Activated T-helper 1 cell treated with anti-CD3 and anti-CD28 coated beads, Interleukin-2, amount 50 U/mL, for 16 hours (primary cell): ENCODE results near the gene NCOA3.
"Not testable (repeated sequence)": the region's sequence is repeated elsewhere in the genome, so short reads cannot be mapped to it uniquely, and the experiment has no call there.

ENCODE experiments used
- DNase-seq, 2 donors: peaks; one replicate each; pipeline ENCODE4 v3.0.0-alpha.2; 2020; ENCODE audit warnings: low read depth in 1 of 2, low spot score in 1 of 2

The NCOA3 gene

DNA sequence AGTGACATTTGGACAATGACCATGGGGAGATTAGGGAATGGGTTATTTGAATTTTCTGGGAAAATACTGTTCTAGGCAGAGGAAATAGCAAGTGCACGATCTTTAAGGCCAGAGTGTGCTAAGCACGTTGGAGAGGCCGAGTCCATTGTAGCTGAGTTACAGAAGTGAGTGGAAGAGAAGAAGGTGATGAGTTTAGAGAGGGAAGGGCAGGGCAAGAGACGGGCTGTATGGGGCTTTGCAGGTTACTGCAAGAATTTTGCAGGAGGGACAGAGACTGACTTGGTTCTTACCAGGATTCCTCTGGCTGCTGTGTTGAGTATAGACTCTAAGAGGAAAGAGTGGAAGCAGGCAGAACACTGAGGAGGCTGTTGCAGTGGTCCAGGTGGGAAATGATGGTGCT is 1.1 kb upstream of the NCOA3 start:
- no peak for DNase-seq

DNA sequence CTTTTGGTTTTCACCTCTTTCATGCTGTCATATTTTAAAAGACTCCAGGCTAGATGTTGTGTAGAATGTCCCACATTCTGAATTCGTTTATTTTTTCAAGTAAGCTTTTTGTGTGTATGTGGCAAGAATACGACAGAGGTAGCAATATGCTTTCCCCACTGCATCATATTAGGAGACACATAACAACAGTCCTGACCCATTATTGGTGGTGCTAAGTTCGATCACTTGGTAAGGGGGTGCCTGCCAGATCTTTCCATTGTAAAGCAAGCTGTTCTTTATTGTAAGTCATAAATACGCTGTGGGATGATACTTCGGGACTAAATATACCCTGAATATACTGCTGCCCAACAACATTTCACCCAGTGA is 588 bp upstream of the NCOA3 start:
- no peak for DNase-seq

DNA sequence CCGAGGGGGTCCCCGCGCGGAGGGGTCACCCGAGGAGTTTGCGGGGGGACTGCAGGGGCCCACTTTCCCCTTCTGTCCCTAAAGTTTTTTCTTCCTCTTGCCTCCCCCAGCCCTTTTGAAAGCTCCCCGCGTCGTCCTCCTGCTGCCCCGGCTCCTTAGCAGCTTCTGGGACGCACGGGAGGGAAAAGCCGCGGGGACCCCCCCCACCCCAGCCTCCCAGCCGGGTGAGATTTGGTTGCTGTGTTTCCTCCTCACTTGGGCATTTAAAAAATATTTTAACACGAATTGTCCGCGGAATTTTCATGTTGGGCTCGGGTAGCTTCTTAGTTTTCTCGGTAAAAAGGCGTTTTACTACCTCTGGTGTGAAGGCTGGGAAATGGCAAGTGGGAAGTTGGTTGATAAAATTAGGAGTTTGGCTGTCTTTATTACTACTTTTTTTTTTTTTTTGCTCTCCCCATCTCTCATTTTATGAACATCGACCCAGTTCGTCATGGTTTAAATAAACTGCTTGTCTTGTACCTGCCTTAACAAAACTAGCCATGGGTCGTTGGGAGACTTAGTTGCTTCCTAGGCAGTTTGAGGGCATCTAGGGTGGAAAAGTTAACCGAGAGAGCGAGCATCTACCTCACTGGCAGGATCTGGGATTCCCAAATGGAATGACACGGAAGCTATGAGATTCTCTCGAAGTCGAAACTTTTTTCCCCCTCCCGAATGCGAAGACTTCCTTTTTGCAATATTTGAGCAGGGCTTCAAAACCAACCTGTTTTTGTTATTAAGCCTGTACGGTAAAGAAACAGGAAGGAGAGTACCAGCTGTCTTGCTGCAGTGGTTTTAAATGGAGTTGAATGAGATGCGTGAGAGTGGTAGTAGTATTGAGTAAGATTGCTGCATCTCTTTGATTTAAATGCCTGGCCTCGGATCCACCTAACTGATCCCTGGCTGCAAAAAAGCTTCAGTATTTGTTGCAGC is 868 bp downstream of the NCOA3 start:
- DNase-seq, result no peak

- DNase-seq, result no peak
Measured at GRCh38 chr20:47503685-47504084, 2.0 kb downstream of the NCOA3 start.

DNA sequence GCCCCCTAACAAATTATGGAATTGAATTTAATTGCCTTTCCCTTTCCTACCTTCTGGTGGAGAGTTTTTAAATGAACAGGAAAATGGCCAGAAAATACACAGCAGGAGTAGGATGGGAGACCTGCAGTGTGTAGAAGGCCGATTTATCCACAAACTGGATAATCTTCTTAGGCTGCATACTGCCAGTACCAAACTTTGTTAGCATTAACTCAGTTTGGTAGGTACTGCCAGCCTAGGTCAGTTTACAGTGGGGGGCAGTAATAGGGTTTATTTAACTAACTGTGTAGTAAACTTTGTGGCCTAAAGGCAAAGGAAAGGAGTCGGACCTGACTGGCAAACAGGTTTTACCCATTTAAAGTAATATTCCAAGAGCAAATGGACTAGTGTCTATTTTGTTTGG is 4.6 kb downstream of the NCOA3 start:
- DNase-seq, result no peak

GRCh38 chr20:47506850-47507249 is 5.2 kb downstream of the NCOA3 start:
- no peak for DNase-seq

DNA sequence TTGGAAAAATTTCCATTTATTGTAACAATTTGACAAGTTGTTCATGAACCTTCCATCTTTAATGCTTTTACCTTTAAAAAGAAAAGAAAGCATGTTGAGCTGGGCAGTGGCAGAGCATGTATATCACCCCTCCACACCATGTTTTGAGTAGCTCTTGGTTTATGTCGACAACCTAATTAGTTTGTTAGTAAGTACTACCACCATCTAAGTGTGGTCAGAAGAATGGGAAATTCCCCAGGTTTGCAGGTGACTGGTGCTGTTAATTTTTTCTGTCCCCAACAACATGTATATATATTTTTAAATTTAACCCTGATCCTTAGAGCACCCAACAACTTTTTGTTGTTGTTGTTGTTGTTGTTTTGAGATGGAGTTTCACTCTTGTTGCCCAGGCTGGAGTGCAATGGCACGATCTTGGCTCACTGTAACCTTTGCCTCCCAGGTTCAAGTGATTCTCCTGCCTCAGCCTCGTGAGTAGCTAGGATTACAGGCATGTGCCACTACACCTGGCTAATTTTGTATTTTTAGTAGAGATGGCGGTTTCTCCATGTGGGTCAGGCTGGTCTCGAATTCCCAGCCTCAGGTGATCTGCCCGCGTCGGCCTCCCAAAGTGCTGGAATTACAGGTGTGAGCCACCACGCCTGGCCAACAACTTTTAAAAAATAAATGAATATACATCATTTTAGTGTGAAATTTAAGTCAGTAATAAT is 5.7 kb downstream of the NCOA3 start:
- DNase-seq, result not testable (repeated sequence)

DNA sequence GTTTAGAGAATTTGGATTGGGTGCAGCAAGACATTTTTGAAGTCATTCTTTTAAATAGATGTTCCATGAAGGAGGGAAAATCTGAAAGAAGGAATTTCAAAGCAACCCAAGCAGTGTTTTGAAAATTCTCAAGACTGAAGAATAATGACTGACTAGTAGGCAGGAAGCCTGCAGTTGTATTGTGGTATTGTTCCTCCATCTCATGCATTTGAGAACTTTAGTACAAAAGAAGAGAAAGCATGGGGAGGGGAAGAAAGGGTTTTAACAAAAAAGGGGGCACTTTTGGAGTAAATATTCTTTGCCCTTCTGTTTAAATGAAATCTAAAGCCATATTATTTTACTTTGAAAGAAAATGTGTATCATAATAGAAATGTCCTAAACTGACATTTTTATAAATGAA is 6.6 kb downstream of the NCOA3 start:
- DNase-seq, result no peak

DNA sequence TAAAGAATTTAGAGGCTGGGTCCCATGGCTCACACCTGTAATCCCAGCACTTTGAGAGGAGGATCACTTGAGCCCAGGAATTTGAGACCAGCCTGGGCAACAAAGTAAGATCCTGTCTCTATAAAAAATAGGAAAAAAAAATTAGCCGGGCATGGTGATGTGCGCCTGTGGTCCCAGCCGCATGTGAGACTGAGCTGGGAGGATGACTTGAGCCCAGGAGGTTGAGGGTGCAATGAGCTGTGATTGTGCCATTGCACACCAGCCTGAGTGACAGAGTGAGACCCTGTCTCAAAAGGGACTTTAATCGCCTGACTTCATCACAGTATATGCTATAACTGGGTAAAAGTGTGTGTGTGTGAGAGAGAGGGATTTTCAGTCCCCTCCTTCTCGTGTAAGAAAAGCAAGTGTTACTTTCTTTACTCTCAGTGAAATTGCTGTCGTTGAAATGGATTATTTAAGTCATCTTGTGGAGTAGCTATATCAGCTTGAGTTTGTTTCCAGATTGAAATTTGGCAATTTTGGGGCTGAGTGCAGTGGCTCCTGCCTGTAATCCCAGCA is 7.5 kb downstream of the NCOA3 start:
- DNase-seq, result no peak

DNA sequence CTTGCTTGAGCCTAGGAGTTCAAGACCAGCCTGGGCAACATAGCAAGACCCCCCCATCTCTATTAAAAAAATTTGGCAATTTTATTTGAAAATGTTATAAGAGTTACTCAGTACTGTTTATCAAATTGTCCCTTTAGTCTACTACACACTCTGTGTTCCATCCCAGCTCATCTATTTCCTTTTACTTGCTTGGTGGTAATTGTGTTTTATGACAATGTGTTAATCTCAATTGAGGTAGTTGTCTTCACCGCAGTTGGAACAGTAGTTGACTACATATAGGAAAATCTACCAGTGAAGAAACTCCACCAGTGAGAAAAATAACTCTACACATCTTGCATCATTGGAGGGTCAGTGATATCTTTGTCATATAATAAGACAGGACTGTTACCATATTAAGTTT is 8.0 kb downstream of the NCOA3 start:
- DNase-seq, result no peak

DNA sequence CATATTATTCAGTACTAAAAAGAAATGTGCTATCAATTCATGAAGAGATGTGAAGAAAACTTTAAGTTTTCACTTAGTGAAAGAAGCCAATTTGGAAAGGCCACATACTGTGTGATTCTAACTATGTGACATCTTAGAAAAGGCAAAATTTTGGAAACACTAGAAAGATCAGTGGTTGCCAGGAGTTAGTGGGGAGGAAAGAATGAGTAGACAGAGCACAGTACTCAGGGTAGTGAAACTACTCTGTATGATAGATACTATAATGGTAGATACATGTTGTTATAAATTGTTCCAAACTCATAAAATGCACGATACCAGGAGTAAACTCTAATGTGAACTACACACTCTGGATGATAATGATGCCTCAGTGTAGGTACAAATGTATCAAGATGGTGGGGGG is 14.2 kb downstream of the NCOA3 start:
- DNase-seq, result no peak

DNA sequence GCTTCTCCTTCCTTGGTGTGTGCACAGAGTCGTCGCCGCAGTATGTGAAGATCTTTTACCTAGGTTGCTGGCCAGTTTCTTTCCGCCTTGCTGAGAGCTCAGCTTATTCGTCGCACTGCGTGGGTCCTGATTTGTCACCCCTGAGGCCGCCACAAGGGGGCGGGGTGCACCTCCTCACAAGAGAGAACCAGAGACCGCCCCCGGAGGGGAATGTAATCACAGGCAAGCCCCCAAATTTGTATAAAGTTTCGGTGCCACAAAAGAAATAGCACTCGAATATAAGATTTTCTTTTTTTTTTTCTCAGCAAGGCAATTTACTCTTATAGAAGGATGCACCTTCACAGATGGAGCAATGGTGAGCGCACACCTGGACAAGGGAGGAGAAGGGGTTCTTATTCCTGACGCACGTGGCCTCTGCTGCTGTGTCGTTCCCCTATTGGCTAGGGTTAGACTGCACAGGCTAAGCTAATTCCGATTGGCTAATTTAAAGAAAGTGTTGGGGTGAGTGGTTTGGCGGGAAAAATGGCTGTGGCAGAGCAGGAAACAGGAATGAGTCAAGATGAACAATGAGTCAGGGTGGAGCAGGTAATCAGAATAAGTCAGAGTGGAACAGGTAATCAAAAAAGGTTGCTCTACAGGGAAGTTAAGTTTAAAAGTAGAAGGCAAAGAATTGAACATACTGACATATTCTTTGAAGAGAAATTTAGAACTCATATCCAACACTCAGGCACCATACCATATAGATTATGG is 19.5 kb downstream of the NCOA3 start:
- no peak for DNase-seq

- DNase-seq, result no peak
Measured at GRCh38 chr20:47524015-47524784, 22.5 kb downstream of the NCOA3 start.

GRCh38 chr20:47527004-47527800 is 25.5 kb downstream of the NCOA3 start:
- no peak for DNase-seq

DNA sequence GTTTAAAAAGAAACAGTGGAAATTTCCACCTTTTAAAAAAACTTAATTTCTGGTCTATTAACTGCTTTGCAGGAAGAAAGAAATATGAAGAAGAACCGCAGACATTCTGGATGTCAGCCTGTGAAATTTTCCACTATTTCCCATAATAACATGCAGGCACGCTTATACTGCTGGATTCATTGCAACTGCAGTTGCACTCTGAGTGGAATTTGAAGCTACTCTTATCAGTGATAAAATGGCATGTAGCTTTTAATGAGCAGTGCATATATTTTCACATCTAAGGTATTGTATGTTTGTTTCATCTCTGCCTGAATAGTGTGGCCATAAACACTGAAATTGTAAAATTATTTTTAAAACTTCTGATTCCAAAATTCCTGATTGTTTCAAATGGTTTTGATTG is 28.2 kb downstream of the NCOA3 start:
- no peak for DNase-seq

- DNase-seq, result no peak
Measured at GRCh38 chr20:47531458-47531857, 29.8 kb downstream of the NCOA3 start.

DNA sequence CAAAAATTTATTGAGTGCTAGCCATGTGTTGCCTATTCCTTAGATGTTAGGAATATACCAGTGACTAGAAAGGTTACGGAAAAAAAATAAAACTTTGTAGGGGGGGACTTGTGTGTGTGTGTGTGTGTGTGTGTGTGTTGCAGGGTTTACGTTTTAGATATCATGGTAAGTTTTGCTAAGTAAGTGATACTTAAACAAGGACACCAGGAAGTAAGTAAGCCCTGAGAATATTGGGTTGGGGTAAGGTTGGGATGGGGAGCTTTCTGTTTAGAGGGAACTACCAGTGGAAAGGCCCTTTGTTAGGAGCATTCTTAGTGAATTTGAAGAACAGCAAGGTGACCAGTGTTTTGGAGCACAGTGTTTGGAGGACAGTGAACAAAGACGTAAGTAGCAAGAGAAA is 30.3 kb downstream of the NCOA3 start:
- DNase-seq, result no peak

DNA sequence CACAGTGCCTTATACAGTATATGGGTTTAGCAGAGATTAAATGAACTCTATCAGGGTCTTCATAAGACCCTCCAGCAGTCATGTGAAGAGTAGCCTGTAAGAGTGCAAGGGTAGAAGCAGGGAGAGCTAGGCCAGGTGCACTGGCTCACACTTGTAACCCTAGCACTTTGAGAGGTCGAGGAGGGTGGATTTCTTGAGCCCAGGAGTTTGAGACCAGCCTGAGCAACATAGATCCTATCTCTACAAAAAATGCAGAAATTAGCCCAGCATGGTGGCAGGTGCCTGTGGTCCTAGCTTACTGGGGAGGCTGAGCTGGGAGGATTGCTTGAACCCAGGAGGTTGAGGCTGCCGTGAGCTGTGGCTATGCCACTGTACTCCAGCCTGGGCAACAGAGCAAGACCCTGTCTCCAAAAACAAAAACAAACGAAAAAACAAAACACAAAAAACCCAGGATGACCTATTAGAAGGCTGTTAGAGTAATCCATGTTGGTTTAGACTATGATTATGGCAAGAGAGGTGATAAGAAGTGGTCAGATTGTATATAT is 31.9 kb downstream of the NCOA3 start:
- DNase-seq, result no peak

- DNase-seq, result no peak
Measured at GRCh38 chr20:47534405-47534804, 32.7 kb downstream of the NCOA3 start.

DNA sequence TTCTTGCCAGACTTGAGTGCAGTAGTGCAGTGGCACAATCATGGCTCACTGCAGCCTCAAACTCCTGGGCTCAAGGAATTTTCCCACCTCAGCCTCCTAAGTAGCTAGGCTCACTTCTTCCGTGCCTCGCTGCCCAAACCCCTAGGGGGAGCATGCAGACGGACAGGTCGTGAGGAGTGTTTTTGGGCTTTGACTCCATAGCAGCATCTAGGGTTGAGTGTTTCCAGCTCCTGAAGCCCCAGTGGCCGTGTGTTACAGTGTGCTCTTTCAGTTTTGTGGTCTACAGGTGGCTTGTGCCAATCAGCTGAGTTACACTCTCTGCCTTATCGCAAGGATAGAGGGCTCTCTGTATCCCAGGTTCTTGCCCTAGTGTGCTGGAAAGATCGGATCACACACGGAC is 33.4 kb downstream of the NCOA3 start:
- DNase-seq, result no peak
